Measurements from ENCODE around the gene ABCC6. TPM values are rescaled to one million over a fixed set of nuclear protein-coding genes. Genes with fewer than 3 reads are reported as not detected.
A peak's percentile ranks its signal among the peaks of the same experiment; 100 is the strongest.

ABCC6 gene
- total and polyA plus RNA-seq, 2 of the 13 experiments (the other 11 are each of a cell fraction or from before 2014, with no cell fraction given): 82.4 to 105 TPM

GRCh38 chr16:16149710-16150116 lies 73.6 kb downstream of the ABCC6 start (continued):
- TF ChIP-seq, protein P1, sequence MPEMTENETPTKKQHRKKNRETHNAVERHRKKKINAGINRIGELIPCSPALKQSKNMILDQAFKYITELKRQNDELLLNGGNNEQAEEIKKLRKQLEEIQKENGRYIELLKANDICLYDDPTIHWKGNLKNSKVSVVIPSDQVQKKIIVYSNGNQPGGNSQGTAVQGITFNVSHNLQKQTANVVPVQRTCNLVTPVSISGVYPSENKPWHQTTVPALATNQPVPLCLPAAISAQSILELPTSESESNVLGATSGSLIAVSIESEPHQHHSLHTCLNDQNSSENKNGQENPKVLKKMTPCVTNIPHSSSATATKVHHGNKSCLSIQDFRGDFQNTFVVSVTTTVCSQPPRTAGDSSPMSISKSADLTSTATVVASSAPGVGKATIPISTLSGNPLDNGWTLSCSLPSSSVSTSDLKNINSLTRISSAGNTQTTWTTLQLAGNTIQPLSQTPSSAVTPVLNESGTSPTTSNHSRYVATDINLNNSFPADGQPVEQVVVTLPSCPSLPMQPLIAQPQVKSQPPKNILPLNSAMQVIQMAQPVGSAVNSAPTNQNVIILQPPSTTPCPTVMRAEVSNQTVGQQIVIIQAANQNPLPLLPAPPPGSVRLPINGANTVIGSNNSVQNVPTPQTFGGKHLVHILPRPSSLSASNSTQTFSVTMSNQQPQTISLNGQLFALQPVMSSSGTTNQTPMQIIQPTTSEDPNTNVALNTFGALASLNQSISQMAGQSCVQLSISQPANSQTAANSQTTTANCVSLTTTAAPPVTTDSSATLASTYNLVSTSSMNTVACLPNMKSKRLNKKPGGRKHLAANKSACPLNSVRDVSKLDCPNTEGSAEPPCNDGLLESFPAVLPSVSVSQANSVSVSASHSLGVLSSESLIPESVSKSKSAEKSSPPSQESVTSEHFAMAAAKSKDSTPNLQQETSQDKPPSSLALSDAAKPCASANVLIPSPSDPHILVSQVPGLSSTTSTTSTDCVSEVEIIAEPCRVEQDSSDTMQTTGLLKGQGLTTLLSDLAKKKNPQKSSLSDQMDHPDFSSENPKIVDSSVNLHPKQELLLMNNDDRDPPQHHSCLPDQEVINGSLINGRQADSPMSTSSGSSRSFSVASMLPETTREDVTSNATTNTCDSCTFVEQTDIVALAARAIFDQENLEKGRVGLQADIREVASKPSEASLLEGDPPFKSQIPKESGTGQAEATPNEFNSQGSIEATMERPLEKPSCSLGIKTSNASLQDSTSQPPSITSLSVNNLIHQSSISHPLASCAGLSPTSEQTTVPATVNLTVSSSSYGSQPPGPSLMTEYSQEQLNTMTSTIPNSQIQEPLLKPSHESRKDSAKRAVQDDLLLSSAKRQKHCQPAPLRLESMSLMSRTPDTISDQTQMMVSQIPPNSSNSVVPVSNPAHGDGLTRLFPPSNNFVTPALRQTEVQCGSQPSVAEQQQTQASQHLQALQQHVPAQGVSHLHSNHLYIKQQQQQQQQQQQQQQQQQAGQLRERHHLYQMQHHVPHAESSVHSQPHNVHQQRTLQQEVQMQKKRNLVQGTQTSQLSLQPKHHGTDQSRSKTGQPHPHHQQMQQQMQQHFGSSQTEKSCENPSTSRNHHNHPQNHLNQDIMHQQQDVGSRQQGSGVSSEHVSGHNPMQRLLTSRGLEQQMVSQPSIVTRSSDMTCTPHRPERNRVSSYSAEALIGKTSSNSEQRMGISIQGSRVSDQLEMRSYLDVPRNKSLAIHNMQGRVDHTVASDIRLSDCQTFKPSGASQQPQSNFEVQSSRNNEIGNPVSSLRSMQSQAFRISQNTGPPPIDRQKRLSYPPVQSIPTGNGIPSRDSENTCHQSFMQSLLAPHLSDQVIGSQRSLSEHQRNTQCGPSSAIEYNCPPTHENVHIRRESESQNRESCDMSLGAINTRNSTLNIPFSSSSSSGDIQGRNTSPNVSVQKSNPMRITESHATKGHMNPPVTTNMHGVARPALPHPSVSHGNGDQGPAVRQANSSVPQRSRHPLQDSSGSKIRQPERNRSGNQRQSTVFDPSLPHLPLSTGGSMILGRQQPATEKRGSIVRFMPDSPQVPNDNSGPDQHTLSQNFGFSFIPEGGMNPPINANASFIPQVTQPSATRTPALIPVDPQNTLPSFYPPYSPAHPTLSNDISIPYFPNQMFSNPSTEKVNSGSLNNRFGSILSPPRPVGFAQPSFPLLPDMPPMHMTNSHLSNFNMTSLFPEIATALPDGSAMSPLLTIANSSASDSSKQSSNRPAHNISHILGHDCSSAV (CRISPR knock-in tag; IDR thresholded peaks at IDR 0.05; ENCODE audit: borderline replicate concordance): no peak
- TF ChIP-seq ZNF782 (CRISPR knock-in tag; IDR thresholded peaks at IDR 0.05; ENCODE audit: borderline replicate concordance) (no peak), ZSCAN29 (CRISPR knock-in tag; conservative IDR thresholded peaks at IDR 0.05) (no peak), ZNF629 (CRISPR knock-in tag; conservative IDR thresholded peaks at IDR 0.05) (peak; percentile 57), ZNF501 (CRISPR knock-in tag; IDR thresholded peaks at IDR 0.05) (peak; percentile 17; the same call in 1 of the 2 replicates), SMAD1 (CRISPR knock-in tag; IDR thresholded peaks at IDR 0.05; ENCODE audit: borderline replicate concordance, low read depth) (no peak), ZNF142 (CRISPR knock-in tag; IDR thresholded peaks at IDR 0.05) (peak; percentile 66; the same call in 1 of the 2 replicates), MBNL3 (CRISPR knock-in tag; conservative IDR thresholded peaks at IDR 0.05) (no peak), ZNF557 (CRISPR knock-in tag; IDR thresholded peaks at IDR 0.05) (no peak), RFX1 (IDR thresholded peaks at IDR 0.05) (no peak), HNRNPUL1 (IDR thresholded peaks at IDR 0.05; ENCODE audit: low read depth, low read length) (no peak), GABPA (IDR thresholded peaks at IDR 0.05; ENCODE audit: low read depth, low read length) (no peak), GABPA (CRISPR knock-in tag; IDR thresholded peaks at IDR 0.05; ENCODE audit: low read depth) (peak; percentile 73), POLR2AphosphoS5 (IDR thresholded peaks at IDR 0.05; ENCODE audit: low read depth, low read length) (peak; percentile 29; the same call in 1 of the 2 replicates)
- TF ChIP-seq, protein P2, sequence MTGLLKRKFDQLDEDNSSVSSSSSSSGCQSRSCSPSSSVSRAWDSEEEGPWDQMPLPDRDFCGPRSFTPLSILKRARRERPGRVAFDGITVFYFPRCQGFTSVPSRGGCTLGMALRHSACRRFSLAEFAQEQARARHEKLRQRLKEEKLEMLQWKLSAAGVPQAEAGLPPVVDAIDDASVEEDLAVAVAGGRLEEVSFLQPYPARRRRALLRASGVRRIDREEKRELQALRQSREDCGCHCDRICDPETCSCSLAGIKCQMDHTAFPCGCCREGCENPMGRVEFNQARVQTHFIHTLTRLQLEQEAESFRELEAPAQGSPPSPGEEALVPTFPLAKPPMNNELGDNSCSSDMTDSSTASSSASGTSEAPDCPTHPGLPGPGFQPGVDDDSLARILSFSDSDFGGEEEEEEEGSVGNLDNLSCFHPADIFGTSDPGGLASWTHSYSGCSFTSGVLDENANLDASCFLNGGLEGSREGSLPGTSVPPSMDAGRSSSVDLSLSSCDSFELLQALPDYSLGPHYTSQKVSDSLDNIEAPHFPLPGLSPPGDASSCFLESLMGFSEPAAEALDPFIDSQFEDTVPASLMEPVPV (CRISPR knock-in tag; IDR thresholded peaks at IDR 0.05): no peak

Measured in HepG2 (cell line).